Thoracic aorta (tissue), 2 donors: ENCODE data around the gene ABCD1. TPM values are rescaled to one million over a fixed set of nuclear protein-coding genes. Genes with fewer than 3 reads are reported as not detected.

Experiments
- ATAC-seq: fragments of 150-250 bp; one replicate; pipeline ENCODE4 v1.8.0; 2017; ENCODE audit warnings: low read depth; ENCODE audit not compliant: insufficient number of reproducible peaks, low FRiP score
- DNase-seq: peaks from one replicate; pipeline ENCODE4 v3.0.0-alpha.2; 2020; ENCODE audit warnings: low spot score
- H3K27ac ChIP-seq, 2 donors: fragments of 200-600 bp; sonication (generic); 1 replicate in 1 of 2; 2 replicates in 1 of 2; pipeline ENCODE4 v1.5.1; 2016; ENCODE audit warnings: mild to moderate bottlenecking in 2 of 2, moderate library complexity in 2 of 2
- H3K27me3 ChIP-seq: fragments of 200-600 bp; sonication (generic); replicated peaks from 2 replicates; pipeline ENCODE4 v1.6.0; 2016; ENCODE audit warnings: mild to moderate bottlenecking; ENCODE audit not compliant: insufficient read depth
- H3K36me3 ChIP-seq: fragments of 200-600 bp; sonication (generic); one replicate; pipeline ENCODE4 v1.5.1; 2016
- H3K4me1 ChIP-seq, 2 donors: fragments of 200-600 bp; sonication (generic); 1 replicate in 1 of 2; 2 replicates in 1 of 2; pipeline versions ENCODE4 v1.5.1 to v1.6.0; 2016; ENCODE audit warnings: low read depth in 2 of 2, mild to moderate bottlenecking in 1 of 2; ENCODE audit not compliant: control insufficient read depth in 1 of 2
- H3K4me3 ChIP-seq: fragments of 200-600 bp; sonication (generic); 2 replicates; pipeline ENCODE4 v1.5.1; 2016; ENCODE audit warnings: mild to moderate bottlenecking
- H3K9me3 ChIP-seq: fragments of 200-600 bp; sonication (generic); 2 replicates; pipeline ENCODE4 v1.5.1; 2016
- total RNA-seq, 2 donors: library from RNA; depleted of rRNA; stranded (reverse); fragments of >200 nt; gene quantifications; one replicate each; pipeline versions ENCODE4 v1.1.0 to v1.2.3, GENCODE V29; 2016
- TF ChIP-seq, protein P1 (sequence below): fragments of 200-600 bp; sonication (generic); IDR thresholded peaks from one replicate; pipeline ENCODE4 v1.5.1; 2019; ENCODE audit warnings: antibody characterized with exemption

The ABCD1 gene
- total RNA-seq, 2 donors from 2014 or later: 24.3 to 40.6 TPM

DNA sequence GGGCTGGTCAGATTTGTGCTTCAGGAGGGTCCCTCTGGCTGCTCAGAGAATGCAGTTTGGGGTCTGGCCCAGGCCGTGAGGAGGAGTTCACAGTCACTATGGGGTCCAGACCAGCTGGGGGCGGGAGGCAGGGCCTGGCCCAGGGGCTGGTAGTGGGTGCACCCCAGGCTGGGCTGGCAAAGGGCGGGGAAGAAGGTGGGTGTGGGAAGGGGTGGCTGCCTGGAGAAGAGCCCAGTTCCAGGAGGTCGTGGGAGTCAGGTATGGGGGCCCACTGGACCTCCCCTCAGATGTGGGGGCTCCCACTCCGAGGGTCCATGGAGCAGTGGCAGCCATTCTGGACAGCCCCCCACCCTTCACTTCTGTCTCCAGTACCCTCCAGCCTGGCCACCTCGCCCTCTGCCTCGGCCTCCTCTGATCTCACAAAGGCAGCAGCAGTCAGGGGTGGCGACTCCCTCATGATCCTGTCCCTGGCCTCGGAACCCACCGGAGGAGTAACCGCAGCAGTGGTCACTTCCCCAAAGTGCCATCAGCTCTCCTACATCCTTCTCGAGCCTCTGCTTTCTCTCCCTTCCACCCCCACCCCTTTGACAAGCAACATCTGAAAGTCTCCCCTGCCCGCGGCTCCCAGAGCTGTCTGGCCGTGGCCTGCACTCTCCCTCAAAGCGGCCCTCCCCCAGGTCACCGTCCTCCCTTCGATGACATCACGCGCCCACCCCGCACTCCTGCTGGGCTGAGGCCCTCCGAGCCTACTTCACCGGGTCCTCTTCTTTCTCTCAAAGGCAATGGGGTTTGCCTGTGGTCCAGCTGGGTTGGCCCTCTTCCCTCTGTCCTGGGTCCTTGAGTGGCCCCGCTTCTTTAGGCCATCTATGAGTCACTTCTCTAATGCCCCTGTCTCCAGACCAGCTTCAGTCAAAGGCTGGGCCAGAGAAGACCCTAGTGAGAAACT, 38.6 kb upstream of the ABCD1 start:
- no peaks in the 10 kb centered on the region for H3K9me3 ChIP-seq
- ATAC-seq (no peak), DNase-seq (no peak)
- H3K4me3 ChIP-seq: no peak overlapping the region
- H3K27me3 ChIP-seq: no peaks in the 10 kb centered on the region
- H3K4me1 ChIP-seq: peaks cover 0 to 8% of the 10 kb centered on the region in 2 donors
- no peak overlapping the region for H3K27ac ChIP-seq
- no peaks in the 10 kb centered on the region for H3K36me3 ChIP-seq
- TF ChIP-seq, protein P1, sequence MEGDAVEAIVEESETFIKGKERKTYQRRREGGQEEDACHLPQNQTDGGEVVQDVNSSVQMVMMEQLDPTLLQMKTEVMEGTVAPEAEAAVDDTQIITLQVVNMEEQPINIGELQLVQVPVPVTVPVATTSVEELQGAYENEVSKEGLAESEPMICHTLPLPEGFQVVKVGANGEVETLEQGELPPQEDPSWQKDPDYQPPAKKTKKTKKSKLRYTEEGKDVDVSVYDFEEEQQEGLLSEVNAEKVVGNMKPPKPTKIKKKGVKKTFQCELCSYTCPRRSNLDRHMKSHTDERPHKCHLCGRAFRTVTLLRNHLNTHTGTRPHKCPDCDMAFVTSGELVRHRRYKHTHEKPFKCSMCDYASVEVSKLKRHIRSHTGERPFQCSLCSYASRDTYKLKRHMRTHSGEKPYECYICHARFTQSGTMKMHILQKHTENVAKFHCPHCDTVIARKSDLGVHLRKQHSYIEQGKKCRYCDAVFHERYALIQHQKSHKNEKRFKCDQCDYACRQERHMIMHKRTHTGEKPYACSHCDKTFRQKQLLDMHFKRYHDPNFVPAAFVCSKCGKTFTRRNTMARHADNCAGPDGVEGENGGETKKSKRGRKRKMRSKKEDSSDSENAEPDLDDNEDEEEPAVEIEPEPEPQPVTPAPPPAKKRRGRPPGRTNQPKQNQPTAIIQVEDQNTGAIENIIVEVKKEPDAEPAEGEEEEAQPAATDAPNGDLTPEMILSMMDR: no peak

DNA sequence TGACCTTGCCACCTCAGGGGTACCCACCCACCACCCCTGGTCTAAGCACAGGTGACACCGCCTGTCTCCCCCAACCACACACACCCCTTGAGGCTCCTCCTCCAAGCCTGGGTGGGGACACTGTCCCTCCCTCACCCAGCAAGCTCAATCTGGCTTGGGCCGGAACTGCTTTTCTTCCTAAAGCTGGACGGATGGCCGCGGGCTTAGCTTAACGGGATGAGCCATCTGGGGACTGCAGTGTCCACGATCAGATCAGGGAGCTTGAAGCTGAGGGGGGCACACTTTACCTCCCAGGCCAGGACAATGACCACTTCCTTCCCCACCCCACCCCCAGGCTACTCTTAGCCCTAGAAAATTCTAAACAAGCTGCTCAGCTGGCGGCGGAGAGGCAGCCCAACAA, 37.9 kb upstream of the ABCD1 start:
- no peak for DNase-seq
- H3K4me1 ChIP-seq: peaks cover 0 to 8% of the 10 kb centered on the region in 2 donors
- H3K27me3 ChIP-seq: no peaks in the 10 kb centered on the region
- TF ChIP-seq, protein P1: no peak
- no peak overlapping the region for H3K27ac ChIP-seq
- no peak for ATAC-seq
- no peaks in the 10 kb centered on the region for H3K36me3 ChIP-seq
- H3K9me3 ChIP-seq: no peaks in the 10 kb centered on the region
- no peak overlapping the region for H3K4me3 ChIP-seq

GRCh38 chrX:153687121-153688039, 37.3 kb upstream of the ABCD1 start, which contains the start of gene SLC6A8:
TSS of gene SLC6A8 (plus strand) at chrX:153687926. CDS start at chrX:153688575, 649 bp downstream.
- ATAC-seq: peak; percentile 65
- Histone ChIP-seq H3K27ac (peak within 1 kb of the TSS in 1 of 2 donors; percentile 41), H3K4me1 (peaks cover 0 to 8% of the 10 kb centered on the region in 2 donors), H3K9me3 (no peaks in the 10 kb centered on the region), H3K27me3 (no peaks in the 10 kb centered on the region), H3K36me3 (no peaks in the 10 kb centered on the region), H3K4me3 (peak within 1 kb of the TSS; percentile 65)
- DNase-seq: no peak
- TF ChIP-seq, protein P1: peak; percentile 27

- no peaks in the 10 kb centered on the region for H3K36me3 ChIP-seq
- DNase-seq (no peak), ATAC-seq (no peak)
- TF ChIP-seq, protein P1: no peak
- H3K9me3 ChIP-seq: no peaks in the 10 kb centered on the region
- no peaks in the 10 kb centered on the region for H3K27me3 ChIP-seq
- no peak overlapping the region for H3K4me3 ChIP-seq
- no peak overlapping the region for H3K27ac ChIP-seq
- H3K4me1 ChIP-seq: peaks cover 0 to 8% of the 10 kb centered on the region in 2 donors
These were observed 36.6 kb upstream of the ABCD1 start for GRCh38 chrX:153688071-153688470.

DNA sequence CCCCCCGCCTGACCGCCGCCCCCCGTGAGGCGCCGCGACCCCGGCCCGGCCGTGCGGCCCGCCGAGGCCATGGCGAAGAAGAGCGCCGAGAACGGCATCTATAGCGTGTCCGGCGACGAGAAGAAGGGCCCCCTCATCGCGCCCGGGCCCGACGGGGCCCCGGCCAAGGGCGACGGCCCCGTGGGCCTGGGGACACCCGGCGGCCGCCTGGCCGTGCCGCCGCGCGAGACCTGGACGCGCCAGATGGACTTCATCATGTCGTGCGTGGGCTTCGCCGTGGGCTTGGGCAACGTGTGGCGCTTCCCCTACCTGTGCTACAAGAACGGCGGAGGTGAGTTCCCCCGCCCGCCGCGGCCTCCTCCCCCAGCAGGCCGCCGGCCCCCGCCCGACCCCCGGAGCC, 36.1 kb upstream of the ABCD1 start:
- H3K9me3 ChIP-seq: no peaks in the 10 kb centered on the region
- TF ChIP-seq, protein P1: no peak
- no peak for ATAC-seq

More for the DNA sequence above, 36.1 kb upstream of the ABCD1 start:
- H3K27ac ChIP-seq: no peak overlapping the region
- peak overlapping the region; percentile 65 for H3K4me3 ChIP-seq
- peaks cover 0 to 8% of the 10 kb centered on the region in 2 donors for H3K4me1 ChIP-seq
- H3K36me3 ChIP-seq: no peaks in the 10 kb centered on the region
- no peak for DNase-seq
- H3K27me3 ChIP-seq: no peaks in the 10 kb centered on the region
